ENCODE data around the gene PACRG.

The PACRG gene

GRCh38 chr6:162770955-162771354 lies 43.2 kb downstream of the PACRG start:
- CTCF ChIA-PET: no interaction called here
- no peak for TF ChIP-seq CTCF (IDR thresholded peaks at IDR 0.05; ENCODE audit: insufficient read depth, low read length, missing control alignments)
- POLR2A ChIA-PET: no interaction called here
- DNase-seq (ENCODE audit: low read depth, low spot score): no peak
- H3K4me3 ChIP-seq (ENCODE audit: low read depth, low read length): no peak overlapping the region

GRCh38 chr6:162772466-162772865 lies 44.7 kb downstream of the PACRG start:
- CTCF ChIA-PET: no interaction called here
- POLR2A ChIA-PET: no interaction called here
- no peak overlapping the region for H3K4me3 ChIP-seq (ENCODE audit: low read depth, low read length)
- no peak for DNase-seq (ENCODE audit: low read depth, low spot score)
- no peak for TF ChIP-seq CTCF (IDR thresholded peaks at IDR 0.05; ENCODE audit: insufficient read depth, low read length, missing control alignments)

GRCh38 chr6:162773996-162774395 lies 46.2 kb downstream of the PACRG start:
- CTCF ChIA-PET: no interaction called here
- no peak for DNase-seq (ENCODE audit: low read depth, low spot score)
- no peak for TF ChIP-seq CTCF (IDR thresholded peaks at IDR 0.05; ENCODE audit: insufficient read depth, low read length, missing control alignments)

GRCh38 chr6:162777091-162777490 lies 49.3 kb downstream of the PACRG start:
- ChIA-PET CTCF (no interaction called here), POLR2A (no interaction called here)
- TF ChIP-seq CTCF (IDR thresholded peaks at IDR 0.05; ENCODE audit: insufficient read depth, low read length, missing control alignments): no peak
- H3K4me3 ChIP-seq (ENCODE audit: low read depth, low read length): no peak overlapping the region
- DNase-seq (ENCODE audit: low read depth, low spot score): no peak

More at GRCh38 chr6:162773996-162774395, 46.2 kb downstream of the PACRG start:
- H3K4me3 ChIP-seq (ENCODE audit: low read depth, low read length): no peak overlapping the region
- POLR2A ChIA-PET: no interaction called here

- no peak for TF ChIP-seq CTCF (IDR thresholded peaks at IDR 0.05; ENCODE audit: insufficient read depth, low read length, missing control alignments)
- DNase-seq (ENCODE audit: low read depth, low spot score): no peak
- no peak overlapping the region for H3K4me3 ChIP-seq (ENCODE audit: low read depth, low read length)
- POLR2A ChIA-PET: no interaction called here
- CTCF ChIA-PET: no interaction called here
Observed at GRCh38 chr6:162778603-162779002, 50.8 kb downstream of the PACRG start.

- no peak for TF ChIP-seq CTCF (IDR thresholded peaks at IDR 0.05; ENCODE audit: insufficient read depth, low read length, missing control alignments)
- CTCF ChIA-PET: no interaction called here
- DNase-seq (ENCODE audit: low read depth, low spot score): no peak
- POLR2A ChIA-PET: no interaction called here
- H3K4me3 ChIP-seq (ENCODE audit: low read depth, low read length): no peak overlapping the region
Observed at GRCh38 chr6:162785632-162786242, 58.0 kb downstream of the PACRG start.

Data from AG04449 (cell line).